Hematopoietic multipotent progenitor cell treated with erythropoietin and hydrocortisone succinate and interleukin-3 and kit ligand, for 8 days (in vitro differentiated cells): Measurements from ENCODE around the gene FAM149A.

ENCODE experiments used
- DNase-seq: peaks from one replicate; pipeline ENCODE4 v3.0.0-alpha.2; 2015

Gene FAM149A

DNA sequence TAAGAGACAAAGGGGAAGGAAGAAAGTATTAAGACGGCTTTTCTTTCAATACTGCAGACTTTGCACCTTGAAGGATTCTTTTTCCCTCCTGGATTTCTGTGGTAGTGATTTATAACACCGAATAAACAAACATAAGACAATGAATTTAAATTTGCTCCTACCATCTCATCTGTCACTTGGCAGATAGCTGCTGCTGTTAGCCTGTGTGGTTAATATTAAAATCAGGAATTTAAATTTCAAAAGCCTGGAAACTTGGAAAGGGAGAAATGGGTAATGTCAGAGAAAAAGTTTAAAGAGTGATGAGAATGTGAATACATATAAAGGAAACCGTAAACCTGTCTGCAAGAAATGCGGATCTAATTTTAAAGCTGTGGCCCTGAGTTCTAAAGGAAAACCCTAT, 3.4 kb downstream of the FAM149A start:
- DNase-seq, result no peak

DNA sequence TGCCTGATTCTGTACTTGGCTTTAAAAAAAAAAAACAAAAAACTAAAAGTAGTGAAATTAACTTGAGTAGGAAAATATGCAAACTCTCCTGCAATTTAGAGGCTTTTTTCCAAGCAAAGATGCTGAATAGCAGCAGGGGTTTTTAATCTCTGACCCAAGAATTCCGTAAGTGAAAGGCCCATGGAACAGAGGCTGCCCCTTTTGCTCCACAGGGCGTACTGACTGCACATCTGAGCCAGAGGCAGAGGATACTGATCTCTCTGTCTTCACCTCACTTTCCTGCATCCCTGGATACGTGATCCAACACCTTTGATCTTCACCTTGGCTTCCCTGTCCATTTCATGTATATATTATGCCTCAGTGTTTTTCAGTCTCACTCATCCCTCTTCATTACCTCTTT, 3.9 kb downstream of the FAM149A start:
- no peak for DNase-seq

DNA sequence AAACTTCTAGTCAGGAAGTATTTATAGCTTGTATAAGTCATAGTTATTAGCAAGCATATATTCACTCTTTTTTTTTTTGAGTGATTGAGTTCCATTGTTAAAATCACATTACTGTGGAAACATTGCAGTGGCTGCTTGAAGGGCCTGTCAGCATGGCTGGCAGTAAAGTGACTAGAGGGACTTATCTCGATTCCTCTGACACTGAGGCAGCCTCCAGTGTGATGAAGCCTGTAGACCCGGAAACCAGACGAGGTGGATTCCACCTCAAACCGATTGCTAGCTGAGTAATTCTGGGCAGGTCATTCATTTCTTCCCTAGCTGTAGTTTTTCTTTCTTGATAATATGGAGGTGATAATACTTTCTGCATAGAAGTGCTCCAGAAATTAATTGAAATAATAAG, 4.7 kb downstream of the FAM149A start:
- no peak for DNase-seq

DNA sequence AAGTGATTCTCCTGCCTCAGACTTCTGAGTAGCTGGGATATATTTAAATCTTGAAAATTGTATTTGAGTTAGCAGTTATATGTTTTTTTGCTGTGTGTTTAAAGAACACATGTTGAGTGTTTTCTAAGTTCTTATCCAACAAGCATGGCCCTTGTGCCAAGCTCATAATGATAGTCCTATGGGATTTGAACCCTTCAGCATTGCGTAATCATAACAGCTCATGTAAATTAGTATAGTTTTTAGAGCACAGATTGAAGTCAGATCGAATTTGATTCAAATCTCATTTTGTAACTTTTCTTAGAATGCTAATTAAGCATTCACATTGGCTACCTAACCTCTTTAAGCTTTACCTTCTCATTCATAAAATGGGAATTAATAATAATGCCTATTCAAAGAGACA, 12.2 kb downstream of the FAM149A start:
- DNase-seq, result no peak

DNA sequence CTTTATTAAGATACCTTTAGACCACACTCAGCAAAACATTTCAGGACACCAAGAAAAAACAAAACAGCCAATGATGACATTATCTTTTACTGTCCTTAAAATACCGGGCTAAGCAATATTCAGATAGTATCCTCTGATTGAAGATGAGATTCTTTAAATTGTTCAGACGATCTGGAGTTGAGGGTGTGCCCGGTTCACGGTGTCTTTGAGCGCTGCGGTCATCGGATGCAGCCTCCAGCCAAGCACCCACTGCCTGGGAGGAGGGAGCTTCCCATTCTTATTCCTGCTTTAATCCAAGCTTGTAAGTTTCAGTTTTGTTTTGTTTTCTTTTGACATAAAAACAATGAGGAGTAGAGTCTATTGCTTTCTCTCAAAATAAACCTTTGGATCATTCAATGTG, 14.1 kb downstream of the FAM149A start:
- DNase-seq, result no peak

DNA sequence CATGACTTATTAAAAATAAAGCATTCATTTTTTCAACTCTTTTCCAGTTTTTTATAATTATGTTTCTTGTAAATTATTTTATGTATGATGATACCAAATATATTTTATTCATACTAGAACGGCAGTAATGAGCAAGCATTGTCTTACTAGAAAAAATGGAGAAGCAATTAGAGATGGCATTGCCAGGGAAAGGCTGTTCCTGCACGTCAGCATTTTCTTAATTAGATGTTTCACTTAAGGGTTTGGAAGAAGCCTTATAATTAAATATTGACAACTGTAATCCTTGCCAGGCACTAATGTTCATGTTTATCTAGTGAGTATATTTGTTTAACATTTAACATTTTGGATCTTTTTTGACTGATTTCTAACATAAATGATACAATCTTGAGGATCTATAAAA, 16.6 kb downstream of the FAM149A start:
- no peak for DNase-seq

DNA sequence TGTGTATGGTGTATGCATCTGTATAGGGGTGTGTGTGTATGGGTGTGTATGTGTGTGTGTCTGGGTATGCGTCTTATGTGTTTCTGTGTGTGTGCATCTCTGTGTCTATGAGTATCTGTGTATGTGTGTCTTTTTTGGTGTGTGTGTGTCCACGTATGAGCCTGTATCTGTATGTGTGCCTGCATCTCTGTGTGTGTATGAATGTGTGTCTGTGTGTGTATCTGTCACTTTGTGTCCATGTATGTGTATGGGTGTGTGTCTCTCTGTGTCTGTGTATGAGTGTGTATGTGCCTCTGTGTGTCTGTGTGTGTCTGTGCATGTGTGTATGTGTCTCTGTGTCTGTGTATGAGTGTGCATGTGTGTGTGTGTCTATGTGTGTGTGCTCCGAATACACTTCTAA, 24.3 kb downstream of the FAM149A start:
- DNase-seq, result no peak

DNA sequence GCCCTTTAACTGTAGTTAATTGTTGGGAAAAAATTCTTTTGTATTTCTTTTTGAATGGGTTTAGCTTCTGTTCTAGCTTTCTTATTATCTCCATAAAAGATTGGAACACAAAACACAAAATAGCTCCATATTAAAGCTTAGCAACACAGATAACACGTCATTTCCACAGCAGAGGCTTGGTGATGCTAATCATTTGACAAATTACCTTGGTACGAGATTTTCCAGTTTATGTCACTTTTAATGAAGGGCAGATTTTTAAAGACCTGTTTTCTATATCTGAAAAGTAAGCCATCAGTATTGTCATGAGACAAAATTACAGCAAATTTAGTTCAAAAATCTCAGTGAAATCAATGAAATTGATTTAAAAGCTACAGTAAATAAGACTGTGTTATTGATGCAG, 27.4 kb downstream of the FAM149A start:
- no peak for DNase-seq

DNA sequence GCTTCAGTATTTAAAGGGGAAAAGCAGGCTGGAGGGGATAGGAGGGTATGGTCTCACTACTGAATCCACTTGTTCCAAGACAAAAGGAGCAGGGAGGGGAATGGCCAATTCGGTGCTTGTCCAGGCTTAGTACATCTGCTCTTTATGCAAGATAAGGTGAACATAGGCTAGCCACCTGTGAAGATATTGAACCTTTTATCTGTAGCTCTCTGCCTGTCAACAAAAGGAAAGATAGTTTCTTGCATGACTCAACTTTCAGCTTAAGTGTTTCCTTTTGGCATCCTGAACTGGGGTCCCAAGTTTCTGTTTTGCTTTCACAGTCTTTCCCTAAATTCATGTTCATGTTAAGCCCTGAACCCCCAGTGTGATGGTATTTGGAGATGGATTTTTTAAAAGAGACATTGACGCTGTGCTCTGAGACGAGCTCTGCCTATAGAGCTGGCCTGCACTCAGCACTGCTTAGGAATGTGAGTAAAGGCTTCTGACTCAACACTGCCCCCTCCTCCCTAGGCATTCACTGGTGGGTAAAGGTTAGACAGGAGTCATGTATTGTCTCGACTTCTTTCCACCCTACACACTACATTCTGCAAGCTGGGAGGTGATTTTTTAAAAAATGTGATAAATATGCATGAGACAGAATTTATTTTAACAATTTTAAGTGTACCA, 28.2 kb downstream of the FAM149A start:
- DNase-seq, result no peak

DNA sequence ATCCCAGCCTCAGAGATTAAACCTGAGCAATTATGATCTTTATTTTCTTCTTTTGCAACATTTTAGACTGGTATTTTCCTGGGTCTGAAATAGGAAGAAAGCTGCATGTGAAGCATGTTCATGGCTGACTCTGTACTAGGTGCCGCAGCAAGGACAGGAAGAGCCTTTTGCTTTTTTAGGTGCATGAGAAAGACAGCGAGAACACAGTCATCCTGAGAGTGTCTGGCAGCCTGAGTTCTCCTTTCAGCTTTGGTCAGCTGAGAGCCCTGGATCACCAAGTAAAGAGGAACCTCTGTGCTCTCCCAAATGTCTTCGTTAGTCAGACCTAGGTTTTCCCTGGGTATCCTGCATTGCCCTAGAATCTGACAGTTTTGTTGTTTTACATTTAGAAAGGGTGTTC, 29.8 kb downstream of the FAM149A start:
- DNase-seq, result no peak

DNA sequence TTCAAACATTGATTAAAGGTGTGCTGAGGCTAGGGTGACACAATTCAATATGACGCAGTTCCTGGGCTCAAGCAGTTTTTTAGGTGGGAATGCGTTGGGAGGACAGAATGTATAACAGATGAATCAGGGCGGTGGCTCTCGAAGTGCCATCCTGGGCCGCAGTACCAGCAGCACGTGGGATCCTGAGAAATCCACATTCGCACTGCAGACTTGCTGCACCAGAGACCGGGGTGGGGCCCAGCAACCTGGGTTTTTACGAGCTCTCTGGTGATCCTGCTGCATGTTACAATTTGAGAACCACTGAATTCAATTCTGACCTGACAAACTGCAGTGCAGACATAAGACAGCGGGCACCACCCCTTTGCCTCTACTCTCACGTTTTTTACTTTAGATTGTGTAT, 30.4 kb downstream of the FAM149A start:
- DNase-seq, result no peak

DNA sequence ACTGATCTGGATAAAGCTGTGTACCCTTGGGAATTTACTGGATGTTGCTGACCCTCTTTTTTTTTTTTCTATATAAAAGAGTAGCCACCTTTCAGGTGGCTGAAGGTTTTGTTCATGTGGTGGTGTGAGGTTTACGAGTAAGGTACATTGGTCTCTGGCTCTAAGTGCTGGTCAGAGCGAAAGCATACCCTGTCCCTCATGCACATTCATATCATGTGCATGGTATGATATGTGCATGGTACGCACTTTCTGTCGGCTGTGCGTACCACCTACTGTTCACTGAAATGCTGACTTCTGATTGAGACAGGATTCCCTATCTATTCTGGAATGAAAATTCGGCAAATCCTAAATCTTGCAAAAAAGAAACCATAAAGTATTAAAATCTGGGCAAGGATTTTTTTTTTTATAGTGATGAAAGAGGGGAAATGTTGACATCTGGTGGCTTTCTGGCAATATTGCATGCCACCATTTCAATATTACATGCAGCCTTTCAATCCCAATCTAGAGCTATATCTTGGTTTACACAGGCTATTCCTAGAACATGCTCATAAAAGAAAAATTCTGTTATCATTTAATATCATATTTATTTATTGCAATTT, 32.8 kb downstream of the FAM149A start:
- DNase-seq, result no peak

DNA sequence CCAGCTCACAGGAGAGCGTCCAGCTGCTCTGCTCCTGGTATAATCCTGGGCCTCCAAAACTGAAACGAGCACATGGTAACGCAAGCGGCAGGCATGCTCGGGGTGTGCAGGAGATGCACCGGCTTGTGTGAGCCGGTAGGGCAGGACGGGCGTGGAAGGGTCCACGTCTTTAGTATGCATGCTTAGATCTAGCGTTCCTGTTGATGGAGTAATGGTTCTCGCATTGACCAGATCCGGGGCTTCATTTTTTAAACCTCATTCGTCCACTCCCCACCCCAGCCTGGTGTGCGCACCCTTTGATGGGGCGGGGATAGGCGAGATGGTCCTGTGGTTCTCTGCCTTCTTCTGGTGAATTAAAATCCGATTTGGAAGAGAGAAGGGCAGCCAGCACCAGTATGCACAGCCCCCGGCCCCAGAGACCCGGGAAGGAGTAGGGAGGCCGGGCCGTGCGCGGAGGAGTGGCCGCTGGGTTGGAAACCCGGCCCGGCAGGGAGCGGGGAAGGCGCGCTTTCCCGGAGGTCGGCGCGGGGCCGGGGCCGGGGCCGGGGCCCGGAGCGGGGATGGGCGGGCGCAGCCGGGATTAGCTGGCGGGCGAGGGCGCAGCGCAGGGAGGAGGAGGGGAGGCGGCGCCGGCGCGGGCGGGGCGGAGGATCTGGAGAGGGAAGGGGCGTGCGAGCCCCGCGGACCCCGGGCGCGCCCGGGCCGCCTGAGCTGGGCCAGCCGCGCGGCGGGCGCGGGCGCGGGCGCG, 39.9 kb downstream of the FAM149A start:
- DNase-seq, result no peak

DNA sequence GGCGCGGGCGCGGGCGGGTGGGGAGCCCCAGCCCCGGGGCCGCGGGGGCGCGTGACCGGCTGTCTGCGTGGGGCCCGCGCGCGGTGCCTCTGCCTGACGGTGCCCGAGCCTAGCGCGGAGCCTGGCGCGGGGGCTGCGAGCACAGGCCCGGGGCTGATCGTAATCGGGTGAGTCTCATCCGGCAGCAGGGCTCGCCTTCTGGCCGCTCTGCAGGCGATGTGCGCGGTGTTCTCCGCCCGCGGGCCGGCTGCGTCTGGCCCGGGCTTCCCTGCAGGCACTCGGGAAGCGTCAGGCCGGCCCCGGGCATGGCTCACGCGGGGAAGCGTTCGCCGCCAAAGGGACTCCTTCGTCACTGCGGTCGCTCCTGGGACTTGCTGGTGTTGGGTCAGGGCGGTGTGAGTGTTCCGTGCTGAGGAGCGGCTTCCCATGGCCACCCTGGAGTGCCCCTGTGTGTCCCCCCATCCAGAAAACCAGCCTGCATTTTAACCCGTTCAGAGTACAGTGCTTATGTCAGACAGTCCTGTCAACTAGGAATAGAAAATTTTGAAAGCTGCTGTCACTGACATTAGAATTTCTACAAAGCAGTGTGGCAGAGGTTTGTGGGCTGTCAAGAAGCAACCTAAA, 40.6 kb downstream of the FAM149A start:
- peak; percentile 16 for DNase-seq

DNA sequence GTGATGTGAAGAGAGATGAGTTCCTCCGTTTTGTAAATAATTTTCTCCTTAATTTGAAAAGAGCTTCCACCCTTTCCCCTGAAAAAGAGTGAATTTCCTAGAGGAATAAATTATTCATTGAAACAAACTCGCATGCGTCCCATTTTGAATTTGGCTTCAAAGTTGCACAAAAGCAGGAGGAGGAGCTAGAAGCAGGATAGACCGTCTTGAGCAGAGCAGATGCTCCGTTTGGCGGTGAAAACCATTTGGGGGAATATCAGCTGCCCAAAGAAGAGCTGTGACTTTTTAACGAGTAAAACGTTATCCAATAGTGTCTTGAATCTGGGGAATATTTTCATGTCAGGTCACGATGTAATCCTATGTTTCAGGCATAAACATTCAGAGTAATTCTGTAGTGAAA, 42.0 kb downstream of the FAM149A start:
- DNase-seq, result no peak

DNA sequence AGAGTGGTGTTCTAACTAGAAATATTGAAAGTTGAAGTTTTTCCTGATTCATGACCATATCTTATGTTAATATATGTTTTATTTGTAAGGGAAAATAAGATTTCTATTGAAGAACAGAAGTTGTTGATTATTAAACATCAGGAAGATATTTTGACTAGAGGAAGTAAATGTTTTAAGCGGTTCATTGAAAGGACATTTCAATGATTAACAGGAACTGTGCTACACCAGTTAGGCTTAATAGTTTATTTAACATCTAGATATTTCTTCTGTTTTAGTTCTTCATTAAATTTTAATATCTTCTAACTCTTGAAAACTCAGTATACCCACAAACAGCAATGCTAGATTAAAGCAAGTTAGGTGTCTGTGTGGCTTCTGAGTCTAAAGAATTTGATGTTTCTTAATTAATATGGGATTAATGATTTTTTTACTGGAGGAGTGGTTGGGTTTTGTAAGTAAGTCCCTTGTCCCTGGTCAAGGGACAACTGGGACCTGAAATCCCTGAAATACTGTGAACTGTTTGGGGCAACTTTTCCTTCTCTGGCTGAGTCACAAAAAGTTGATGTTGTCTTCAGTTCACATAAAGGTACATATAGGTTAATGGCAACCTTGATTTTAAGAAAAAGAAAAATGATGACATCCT, 44.0 kb downstream of the FAM149A start:
- no peak for DNase-seq

DNA sequence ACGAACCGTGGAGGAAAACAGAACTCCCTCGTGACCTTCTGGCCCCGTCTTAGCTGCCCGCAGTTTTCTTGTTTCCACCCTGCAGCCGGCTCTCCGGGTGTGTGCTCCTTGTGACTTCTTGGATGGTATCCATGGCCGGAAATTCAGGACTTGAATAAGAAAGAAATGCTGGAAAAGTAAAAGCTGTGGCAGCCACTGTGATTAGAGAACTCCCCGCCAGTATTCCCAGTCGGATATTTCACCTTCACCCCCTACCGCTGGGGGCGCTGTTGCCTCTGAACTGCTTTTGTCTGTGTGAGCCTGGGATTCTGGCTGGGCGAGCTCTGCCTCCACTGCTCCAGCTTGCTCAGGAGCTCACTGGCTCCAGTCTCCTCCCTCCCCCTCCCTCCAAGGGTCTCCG, 45.4 kb downstream of the FAM149A start:
- no peak for DNase-seq

DNA sequence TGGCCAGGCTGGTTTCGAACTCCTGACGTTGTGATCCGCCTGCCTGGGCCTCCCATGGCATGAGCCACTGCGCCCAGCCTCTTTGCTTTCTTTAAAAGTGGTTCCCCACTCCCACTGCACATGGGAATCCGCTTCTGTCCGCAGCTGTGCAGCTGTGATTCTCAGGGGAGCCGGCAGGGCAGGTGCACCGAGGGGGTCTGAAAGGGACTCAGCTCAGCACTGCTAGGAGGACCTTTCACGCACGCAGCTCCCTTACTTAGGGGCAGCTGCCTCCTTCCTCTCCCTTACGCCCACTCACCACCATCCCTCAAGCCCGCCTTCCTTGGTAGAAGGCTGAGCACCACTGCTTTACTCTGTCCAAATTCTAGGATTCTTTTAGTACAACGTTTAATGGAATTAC, 46.4 kb downstream of the FAM149A start:
- no peak for DNase-seq

DNA sequence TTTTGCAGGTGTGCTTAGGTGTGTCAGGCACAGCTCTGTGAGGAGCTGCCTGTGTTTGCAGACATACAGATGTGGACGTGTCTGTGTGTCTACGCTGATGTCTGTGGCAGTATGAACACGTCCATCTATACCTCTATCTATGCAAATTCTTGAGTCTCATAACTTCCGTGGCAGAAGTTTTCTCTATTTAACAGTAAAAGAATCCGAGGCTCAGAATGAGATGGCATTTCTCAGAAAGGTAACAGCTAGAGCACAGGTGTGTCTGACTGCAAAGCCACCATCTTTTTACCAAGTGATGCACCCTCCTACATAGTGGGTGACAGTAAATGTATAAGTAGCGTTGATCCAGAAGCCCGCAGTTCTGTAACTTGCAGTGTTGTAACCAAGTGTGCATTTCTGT, 47.0 kb downstream of the FAM149A start:
- no peak for DNase-seq

DNA sequence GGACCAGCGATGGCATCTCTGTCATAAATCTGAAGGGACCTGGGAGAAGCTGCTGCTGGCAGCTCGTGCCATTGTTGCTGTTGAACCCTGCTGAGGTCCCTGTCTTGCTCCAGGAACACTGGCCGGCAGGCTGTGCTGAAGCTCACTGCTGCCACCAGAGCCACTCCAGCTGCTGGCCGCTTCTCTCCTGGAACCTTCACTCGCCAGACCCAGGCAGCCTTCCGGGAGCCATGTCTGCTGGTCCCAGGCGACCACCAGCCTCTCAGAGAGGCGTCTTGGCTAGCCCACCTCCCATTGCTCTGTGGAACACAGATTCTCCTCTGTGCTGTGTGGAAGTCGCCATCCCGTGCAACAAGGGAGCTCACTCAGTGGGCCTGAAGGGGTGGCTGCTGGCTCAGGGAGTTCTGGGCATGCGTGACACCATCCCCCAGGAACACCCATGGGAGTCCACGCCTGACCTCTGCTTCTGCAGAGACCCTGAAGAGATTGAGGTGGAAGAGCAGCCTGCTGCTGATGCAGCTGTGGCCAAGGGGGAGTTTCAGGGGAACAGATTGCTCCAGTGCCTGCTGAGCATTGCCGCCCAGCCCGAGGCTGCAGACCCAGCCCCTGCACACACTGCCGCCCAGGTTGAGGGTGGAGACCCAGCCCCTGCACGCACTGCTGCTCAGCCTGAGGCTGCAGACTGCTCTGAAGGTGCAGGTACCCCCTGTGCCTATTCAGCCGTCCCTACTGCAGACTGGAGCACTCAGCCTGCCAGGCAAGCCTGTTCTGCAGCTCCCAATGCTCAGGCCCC, 53.7 kb downstream of the FAM149A start:
- DNase-seq, result no peak

DNA sequence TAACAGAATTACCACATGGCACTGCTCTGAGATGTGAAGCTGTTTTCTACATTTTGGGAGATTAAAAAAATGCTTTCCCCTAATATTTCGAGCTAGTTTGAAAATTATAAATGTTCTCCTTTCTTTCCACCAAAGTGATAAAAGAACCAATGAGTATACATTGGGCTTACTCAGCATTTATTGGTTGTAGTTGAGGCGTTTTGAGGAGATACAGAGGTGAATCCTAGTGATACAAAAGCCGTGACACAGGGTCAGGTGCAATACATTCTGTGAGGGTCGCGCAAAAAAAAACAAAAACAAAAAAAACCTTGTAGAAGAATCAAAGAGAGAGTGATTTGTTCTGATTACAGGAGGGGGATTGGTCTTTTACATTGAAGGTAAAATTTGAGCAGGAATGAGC, 54.5 kb downstream of the FAM149A start:
- DNase-seq, result no peak

DNA sequence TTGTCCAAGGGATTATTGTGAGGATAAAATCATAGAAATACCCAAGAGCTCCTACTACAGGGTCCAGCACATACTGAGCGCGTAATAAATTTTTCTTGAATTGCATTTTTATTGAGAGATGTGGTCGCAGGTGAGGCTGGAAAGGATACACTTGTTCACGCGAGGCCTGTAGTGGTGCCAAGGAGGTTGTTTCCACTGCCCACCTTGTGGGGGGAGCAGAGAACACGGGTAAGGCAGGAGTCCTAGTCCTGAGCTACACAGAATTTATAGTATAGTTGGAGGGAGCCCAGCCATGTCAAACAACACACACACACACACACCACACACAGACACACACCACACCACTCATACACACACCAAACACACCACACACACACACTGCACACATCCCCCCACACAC, 55.1 kb downstream of the FAM149A start:
- no peak for DNase-seq

DNA sequence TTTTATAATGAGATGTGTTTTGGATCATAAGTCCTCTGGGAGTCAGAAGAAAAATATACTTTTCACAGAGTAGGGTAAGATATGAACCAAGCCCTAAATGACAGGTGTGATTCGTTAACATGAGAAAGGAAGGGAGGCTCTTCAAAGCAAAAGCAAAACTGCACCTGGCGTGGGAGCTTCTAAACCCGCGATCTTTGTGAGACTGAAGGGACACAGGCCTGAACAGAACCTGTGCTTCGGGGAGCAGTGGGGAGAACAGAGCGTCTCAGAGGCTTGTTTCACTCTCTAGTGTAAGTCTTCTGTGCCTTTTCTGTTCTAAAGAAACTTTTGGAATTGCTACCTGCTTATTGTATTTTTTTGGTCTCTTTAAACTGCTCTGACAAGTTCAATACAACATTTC, 56.6 kb downstream of the FAM149A start:
- no peak for DNase-seq
